Mesodermal cell (in vitro differentiated cells): Measurements from ENCODE around the gene NKAIN2.
A peak's percentile ranks its signal among the peaks of the same experiment; 100 is the strongest.

ENCODE experiments used
- H3K27ac ChIP-seq: 2 replicates; pipeline ENCODE4 v1.7.0; 2013; ENCODE audit warnings: mild to moderate bottlenecking, low read depth, low read length, moderate library complexity; ENCODE audit not compliant: severe bottlenecking
- H3K36me3 ChIP-seq: 2 replicates; pipeline ENCODE4 v1.7.1; 2013; ENCODE audit warnings: mild to moderate bottlenecking, low read length, moderate library complexity; ENCODE audit not compliant: control insufficient read depth, insufficient read depth
- H3K4me1 ChIP-seq: one replicate; pipeline ENCODE4 v1.7.1; 2013; ENCODE audit warnings: mild to moderate bottlenecking, low read length; ENCODE audit not compliant: insufficient read depth, control insufficient read depth, poor library complexity, severe bottlenecking
- H3K4me3 ChIP-seq: 2 replicates; pipeline ENCODE4 v1.7.0; 2013; ENCODE audit warnings: low read length, control low read depth, mild to moderate bottlenecking; ENCODE audit not compliant: insufficient read depth, poor library complexity, severe bottlenecking; ENCODE audit errors: extremely low read depth
- H3K9me3 ChIP-seq: 2 replicates; pipeline ENCODE4 v1.7.1; 2013; ENCODE audit warnings: mild to moderate bottlenecking, low read length, moderate library complexity; ENCODE audit not compliant: control insufficient read depth
- WGBS, 2 experiments: methylation state at CpG; one replicate each; pipeline ENCODE4 v1.1.5; 2013; ENCODE audit warnings: missing lambda C conversion rate in 2 of 2; ENCODE audit not compliant: insufficient coverage in 2 of 2; 5-methylcytosine and 5-hydroxymethylcytosine counted together

Gene NKAIN2

GRCh38 chr6:124479991-124480430 is 676.3 kb downstream of the NKAIN2 start:
- H3K9me3 ChIP-seq, result no peaks in the 10 kb centered on the region
- no peaks in the 10 kb centered on the region for H3K36me3 ChIP-seq
- no peaks in the 10 kb centered on the region for H3K4me1 ChIP-seq
- WGBS, 2 experiments, result 100% methylated on average over 1 of the region's 1 CpG; no CpG with 5 or more reads in 1 of the 2 experiments
- no peak overlapping the region for H3K4me3 ChIP-seq
- no peak overlapping the region for H3K27ac ChIP-seq

- Histone ChIP-seq H3K4me1 (no peaks in the 10 kb centered on the region), H3K36me3 (no peaks in the 10 kb centered on the region), H3K9me3 (no peaks in the 10 kb centered on the region), H3K4me3 (no peak overlapping the region), H3K27ac (no peak overlapping the region)
- WGBS, 2 experiments, result no CpG with 5 or more reads among the region's 1 CpG
Observed at GRCh38 chr6:124482071-124482491, 678.4 kb downstream of the NKAIN2 start.

GRCh38 chr6:124487623-124488431 is 684.2 kb downstream of the NKAIN2 start:
- Histone ChIP-seq H3K27ac (no peak overlapping the region), H3K36me3 (no peaks in the 10 kb centered on the region), H3K9me3 (no peaks in the 10 kb centered on the region), H3K4me3 (no peak overlapping the region), H3K4me1 (peaks cover 15% of the 10 kb centered on the region)
- WGBS, 2 experiments, result no CpG with 5 or more reads among the region's 4 CpGs

- H3K27ac ChIP-seq, result peak overlapping the region; percentile 23
- no peaks in the 10 kb centered on the region for H3K36me3 ChIP-seq
- peaks cover 15% of the 10 kb centered on the region for H3K4me1 ChIP-seq
- no peak overlapping the region for H3K4me3 ChIP-seq
- no CpG with 5 or more reads among the region's 1 CpG for WGBS, 2 experiments
- no peaks in the 10 kb centered on the region for H3K9me3 ChIP-seq
Observed at GRCh38 chr6:124490122-124490521, 686.5 kb downstream of the NKAIN2 start.

- no CpG with 5 or more reads among the region's 1 CpG for WGBS, 2 experiments
- H3K9me3 ChIP-seq, result no peaks in the 10 kb centered on the region
- no peak overlapping the region for H3K27ac ChIP-seq
- H3K36me3 ChIP-seq, result no peaks in the 10 kb centered on the region
- peaks cover 6% of the 10 kb centered on the region for H3K4me1 ChIP-seq
- no peak overlapping the region for H3K4me3 ChIP-seq
Observed at GRCh38 chr6:124493259-124493658, 689.6 kb downstream of the NKAIN2 start.

- H3K27ac ChIP-seq, result no peak overlapping the region
- no peaks in the 10 kb centered on the region for H3K9me3 ChIP-seq
- no peak overlapping the region for H3K4me3 ChIP-seq
- WGBS, 2 experiments, result 87 to 100% methylated on average over 1 to 2 of the region's 2 CpGs
- peaks cover under 1% of the 10 kb centered on the region for H3K4me1 ChIP-seq
- H3K36me3 ChIP-seq, result no peaks in the 10 kb centered on the region
Observed at GRCh38 chr6:124494956-124495664, 691.4 kb downstream of the NKAIN2 start.

- Histone ChIP-seq H3K4me3 (no peak overlapping the region), H3K9me3 (no peaks in the 10 kb centered on the region), H3K36me3 (no peaks in the 10 kb centered on the region), H3K4me1 (no peaks in the 10 kb centered on the region), H3K27ac (no peak overlapping the region)
- WGBS, 2 experiments, result 86 to 88% methylated on average over 2 of the region's 2 CpGs
Observed at GRCh38 chr6:124495665-124496190, 692.1 kb downstream of the NKAIN2 start.

GRCh38 chr6:124496334-124496733 is 692.7 kb downstream of the NKAIN2 start:
- no peak overlapping the region for H3K27ac ChIP-seq
- H3K36me3 ChIP-seq, result no peaks in the 10 kb centered on the region
- no peaks in the 10 kb centered on the region for H3K4me1 ChIP-seq
- no peak overlapping the region for H3K4me3 ChIP-seq
- WGBS, 2 experiments, result 100% methylated on average over 1 of the region's 1 CpG; no CpG with 5 or more reads in 1 of the 2 experiments
- no peaks in the 10 kb centered on the region for H3K9me3 ChIP-seq

- Histone ChIP-seq H3K9me3 (no peaks in the 10 kb centered on the region), H3K4me3 (no peak overlapping the region), H3K27ac (no peak overlapping the region), H3K4me1 (no peaks in the 10 kb centered on the region), H3K36me3 (no peaks in the 10 kb centered on the region)
- WGBS, 2 experiments, result 75% methylated on average over 1 of the region's 2 CpGs; no CpG with 5 or more reads in 1 of the 2 experiments
Observed at GRCh38 chr6:124512431-124512830, 708.8 kb downstream of the NKAIN2 start.

GRCh38 chr6:124517339-124517738 is 713.7 kb downstream of the NKAIN2 start:
- Histone ChIP-seq H3K4me1 (no peaks in the 10 kb centered on the region), H3K4me3 (no peak overlapping the region), H3K9me3 (no peaks in the 10 kb centered on the region), H3K36me3 (no peaks in the 10 kb centered on the region), H3K27ac (no peak overlapping the region)
- WGBS, 2 experiments, result 0% methylated on average over 1 of the region's 2 CpGs; no CpG with 5 or more reads in 1 of the 2 experiments
